ENCODE results near the gene ST6GALNAC1.

DNA sequence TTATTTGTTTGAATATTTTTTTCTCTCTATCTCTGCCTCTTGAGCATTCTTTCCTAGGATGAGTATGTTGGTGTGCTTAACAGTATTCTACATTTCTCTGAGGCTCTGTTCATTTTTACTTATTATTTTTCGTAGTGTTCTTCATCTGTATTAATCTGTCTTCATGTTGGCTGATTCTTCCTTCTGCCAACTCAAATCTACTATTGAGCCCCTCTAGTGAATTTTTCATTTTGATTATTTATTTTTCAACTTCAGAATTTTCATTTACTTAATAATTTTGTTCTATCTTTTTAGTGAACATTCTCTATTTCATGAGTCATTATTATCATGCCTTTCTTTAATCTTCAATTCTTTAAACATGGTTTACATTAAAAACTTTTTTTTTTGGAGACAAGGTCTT is 3.2 kb upstream of the ST6GALNAC1 start:
- TF ChIP-seq, protein P1, sequence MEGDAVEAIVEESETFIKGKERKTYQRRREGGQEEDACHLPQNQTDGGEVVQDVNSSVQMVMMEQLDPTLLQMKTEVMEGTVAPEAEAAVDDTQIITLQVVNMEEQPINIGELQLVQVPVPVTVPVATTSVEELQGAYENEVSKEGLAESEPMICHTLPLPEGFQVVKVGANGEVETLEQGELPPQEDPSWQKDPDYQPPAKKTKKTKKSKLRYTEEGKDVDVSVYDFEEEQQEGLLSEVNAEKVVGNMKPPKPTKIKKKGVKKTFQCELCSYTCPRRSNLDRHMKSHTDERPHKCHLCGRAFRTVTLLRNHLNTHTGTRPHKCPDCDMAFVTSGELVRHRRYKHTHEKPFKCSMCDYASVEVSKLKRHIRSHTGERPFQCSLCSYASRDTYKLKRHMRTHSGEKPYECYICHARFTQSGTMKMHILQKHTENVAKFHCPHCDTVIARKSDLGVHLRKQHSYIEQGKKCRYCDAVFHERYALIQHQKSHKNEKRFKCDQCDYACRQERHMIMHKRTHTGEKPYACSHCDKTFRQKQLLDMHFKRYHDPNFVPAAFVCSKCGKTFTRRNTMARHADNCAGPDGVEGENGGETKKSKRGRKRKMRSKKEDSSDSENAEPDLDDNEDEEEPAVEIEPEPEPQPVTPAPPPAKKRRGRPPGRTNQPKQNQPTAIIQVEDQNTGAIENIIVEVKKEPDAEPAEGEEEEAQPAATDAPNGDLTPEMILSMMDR (conservative IDR thresholded peaks at IDR 0.05): no peak
- TF ChIP-seq ZFX (IDR thresholded peaks at IDR 0.05): no peak

Measured in C4-2B (cell line).